Measurements from ENCODE around the gene TDRD12. TPM values are rescaled to one million over a fixed set of nuclear protein-coding genes. Genes with fewer than 3 reads are reported as not detected.

The TDRD12 gene
- 0.16 and 1.1 TPM in 2 replicates for total RNA-seq
- polyA plus RNA-seq (2012), result 0.16 TPM

GRCh38 chr19:32719611-32720059 is at the start of gene TDRD12:
Gene TDRD12, plus strand, starts transcription at chr19:32719767. Its CDS starts 306 bp downstream, at chr19:32720073.
- DNase-seq (ENCODE audit: low read depth), result no peak

DNA sequence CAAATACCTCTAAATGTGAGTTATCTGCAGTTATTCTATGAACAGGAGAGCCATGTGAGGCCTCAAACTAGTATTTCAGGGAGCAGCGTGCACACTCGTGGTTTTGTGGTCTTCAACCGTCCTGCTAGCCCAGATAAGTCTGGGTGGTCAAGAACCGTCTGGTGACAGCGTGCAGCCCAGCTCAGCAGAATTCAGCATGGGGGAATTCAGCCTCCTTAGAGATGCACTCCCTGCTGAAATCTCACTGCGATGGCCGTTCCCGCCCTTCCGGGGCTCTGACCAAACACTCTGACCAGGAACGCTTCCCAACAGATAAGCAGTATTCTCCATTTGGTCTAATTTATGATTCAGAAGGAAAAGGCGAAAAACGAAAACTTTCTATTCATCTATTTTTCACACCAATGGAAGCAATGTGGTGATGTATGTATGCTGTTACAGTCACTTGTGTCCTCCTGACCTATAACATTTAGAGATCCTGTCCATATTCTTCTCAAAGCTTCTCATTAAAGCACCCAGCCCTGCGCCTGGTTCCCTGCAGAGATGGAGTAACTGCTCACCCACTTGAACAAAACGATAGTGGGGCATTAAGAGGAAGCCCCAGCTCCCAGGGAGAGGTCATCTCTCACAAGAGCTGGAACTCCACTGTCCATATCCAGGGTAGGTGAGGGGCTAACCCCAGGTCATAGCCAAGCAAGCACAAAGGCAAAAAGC is 47.5 kb upstream of the TDRD12 start:
- DNase-seq (ENCODE audit: low read depth), result no peak

DNA sequence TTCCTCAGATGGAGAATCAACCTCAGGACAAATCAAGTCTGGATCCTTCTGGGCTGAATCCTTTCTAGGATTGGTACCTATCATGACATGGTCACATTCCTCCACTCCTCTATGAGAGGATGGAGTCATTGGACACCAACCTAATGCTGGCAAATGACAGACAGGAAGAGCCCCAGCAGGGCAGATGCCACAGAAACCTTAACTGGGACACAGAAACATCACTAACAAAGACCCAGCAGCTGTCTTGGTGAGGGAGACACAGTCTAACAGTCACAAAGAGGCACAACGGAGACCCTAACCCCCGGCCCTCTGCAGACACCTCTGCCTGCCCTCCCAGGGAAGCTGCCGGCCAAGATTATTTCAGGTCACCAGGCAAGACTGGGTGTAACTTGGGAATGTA is 46.7 kb upstream of the TDRD12 start:
- no peak for DNase-seq (ENCODE audit: low read depth)

DNA sequence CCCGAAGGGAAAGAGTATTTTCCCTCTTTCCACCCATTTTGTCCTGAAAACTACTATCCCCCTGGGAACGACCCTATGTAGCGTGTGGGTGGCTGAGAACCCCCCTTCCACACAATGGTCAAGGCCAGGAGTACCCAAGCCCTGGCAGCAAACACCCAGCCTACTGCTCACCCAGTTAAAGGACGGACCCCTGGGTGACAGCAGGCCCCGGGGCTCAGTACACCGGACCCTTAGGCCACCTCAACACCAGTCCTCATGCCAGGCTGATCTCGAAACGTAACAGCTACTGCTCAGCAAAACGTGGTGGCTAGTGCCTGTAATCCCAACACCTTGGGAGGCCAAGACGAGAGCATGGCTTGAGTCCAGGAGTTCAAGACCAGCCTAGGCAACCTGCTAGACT is 46.0 kb upstream of the TDRD12 start:
- no peak for DNase-seq (ENCODE audit: low read depth)

DNA sequence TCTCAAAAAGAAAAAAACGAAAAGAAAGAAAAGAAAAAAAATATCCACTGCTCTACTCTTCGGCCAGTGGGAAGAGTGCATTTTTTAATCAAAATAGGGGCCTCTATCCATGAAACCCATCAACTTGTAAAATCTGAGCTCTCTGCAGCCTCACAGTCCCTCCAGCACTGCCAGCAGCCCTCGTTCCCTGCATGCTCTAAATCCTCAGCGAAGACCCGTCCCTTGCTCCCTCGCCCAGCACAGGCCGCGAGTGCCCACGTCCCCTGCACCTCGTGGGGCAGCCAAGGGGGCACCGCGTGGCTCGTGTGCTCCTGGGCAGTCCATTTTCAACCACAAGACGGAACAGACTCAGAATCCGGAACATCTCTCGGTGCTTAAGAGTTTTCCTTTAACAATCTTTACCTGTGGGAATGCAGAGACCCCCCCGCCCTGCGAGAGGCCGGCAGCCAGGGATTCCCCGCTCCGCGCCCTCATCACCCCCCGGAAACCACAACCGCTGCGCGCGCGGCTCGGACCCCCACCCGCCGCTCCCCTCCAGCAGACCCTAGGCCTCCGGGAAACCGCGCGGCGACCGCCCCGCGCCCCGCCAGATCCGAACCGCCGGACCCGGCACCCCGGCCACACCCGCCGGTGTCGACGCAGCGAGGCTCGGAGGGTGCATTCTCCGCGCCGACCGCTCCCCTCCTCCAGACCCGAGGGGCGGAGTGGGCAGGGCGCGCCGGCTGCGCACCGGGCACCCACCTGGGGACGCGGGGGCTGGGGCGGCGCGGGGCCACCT is 45.2 kb upstream of the TDRD12 start:
- no peak for DNase-seq (ENCODE audit: low read depth)

DNA sequence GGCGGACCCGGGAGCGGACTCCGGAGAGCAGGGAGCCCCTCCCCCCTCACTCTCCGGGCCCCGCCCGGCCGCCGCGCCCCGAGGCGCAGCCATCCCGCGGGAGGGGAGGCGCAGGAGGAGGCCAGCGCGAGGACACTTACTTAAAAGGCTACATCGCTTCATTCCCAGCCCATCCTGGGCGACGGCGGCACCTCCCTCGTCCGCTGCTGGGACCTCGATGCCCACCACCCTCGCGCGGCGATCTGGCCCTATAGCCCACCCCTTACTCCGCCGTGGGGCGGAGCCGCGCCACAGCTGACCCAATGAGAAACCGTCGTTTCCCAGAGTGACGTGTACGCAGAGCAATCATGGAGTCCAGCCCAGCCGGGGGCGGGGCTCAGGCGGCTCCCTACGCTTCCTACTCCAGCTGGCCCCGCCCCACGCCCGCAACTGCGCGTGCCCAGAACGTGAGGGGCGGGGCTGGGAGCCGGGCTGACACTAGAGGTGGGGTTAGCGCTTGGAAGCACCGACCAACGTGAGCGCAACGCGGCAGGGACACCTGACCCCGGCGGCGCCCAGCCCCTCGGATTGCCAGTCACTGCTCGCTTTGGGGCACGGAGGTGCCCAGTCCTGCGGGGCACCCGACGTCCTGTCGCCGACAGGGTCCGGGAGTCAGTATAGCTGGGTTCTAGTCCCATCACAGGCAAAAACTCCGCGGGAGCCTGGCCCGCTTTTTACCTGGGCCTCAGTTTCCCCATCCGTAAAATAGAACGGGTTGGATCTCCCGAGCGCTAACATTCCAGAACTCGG is 44.4 kb upstream of the TDRD12 start, which contains the start of gene ANKRD27:
Gene ANKRD27 (minus strand): TSS at position 250 of the 789 bp plus-strand sequence. CDS start 16,165 bp downstream, outside the sequence.
- peak; percentile 99 for DNase-seq (ENCODE audit: low read depth)

- DNase-seq (ENCODE audit: low read depth), result peak; percentile 68
These were observed 43.8 kb upstream of the TDRD12 start, which contains the start of gene RGS9BP for GRCh38 chr19:32675720-32676185. Gene RGS9BP, plus strand, starts transcription at chr19:32675848. Its CDS starts 416 bp downstream, at chr19:32676264.

DNA sequence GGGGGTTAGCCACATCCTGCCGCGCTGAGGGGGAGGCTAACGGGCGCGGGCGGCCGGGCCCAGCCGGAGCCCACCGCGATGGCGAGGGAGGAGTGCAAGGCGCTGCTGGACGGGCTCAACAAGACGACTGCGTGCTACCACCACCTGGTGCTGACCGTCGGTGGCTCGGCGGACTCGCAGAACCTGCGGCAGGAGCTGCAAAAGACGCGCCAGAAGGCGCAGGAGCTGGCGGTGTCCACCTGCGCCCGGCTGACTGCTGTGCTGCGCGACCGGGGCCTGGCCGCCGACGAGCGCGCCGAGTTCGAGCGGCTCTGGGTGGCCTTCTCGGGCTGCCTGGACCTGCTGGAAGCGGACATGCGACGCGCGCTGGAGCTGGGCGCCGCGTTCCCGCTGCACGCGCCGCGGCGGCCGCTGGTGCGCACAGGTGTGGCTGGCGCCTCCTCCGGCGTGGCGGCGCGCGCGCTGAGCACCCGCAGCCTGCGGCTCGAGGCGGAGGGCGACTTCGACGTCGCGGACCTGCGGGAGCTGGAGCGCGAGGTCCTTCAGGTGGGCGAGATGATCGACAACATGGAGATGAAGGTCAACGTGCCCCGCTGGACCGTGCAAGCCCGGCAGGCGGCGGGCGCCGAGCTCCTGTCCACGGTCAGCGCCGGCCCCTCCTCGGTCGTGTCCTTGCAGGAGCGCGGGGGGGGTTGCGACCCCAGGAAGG is 43.2 kb upstream of the TDRD12 start:
- no peak for DNase-seq (ENCODE audit: low read depth)

- no peak for DNase-seq (ENCODE audit: low read depth)
These were observed 42.6 kb upstream of the TDRD12 start for GRCh38 chr19:32676895-32677359.

- peak; percentile 53 for DNase-seq (ENCODE audit: low read depth)
These were observed 41.9 kb upstream of the TDRD12 start for GRCh38 chr19:32677657-32678056.

GRCh38 chr19:32680986-32681385 is 38.6 kb upstream of the TDRD12 start:
- DNase-seq (ENCODE audit: low read depth), result no peak

DNA sequence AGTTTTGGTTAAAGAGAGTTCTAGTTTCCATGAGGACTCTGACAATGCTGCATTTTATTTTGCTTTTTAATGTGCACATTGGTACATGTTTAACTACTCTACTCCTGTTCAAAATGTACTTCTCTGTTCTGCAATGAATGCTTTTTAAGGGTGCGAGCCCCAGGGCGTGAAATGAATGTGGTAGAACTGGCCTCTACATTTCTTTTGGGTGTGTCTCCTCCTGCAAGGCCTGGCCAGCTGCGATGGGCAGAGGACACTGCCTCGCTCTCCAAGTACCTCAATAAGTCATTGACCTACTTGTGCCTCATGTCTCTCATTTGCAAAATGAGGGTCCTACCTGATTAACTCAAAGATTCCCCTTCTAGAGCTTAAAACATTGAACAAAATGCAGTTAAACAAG is 37.2 kb upstream of the TDRD12 start:
- no peak for DNase-seq (ENCODE audit: low read depth)

GRCh38 chr19:32686847-32687475 is 32.6 kb upstream of the TDRD12 start:
- DNase-seq (ENCODE audit: low read depth), result no peak

DNA sequence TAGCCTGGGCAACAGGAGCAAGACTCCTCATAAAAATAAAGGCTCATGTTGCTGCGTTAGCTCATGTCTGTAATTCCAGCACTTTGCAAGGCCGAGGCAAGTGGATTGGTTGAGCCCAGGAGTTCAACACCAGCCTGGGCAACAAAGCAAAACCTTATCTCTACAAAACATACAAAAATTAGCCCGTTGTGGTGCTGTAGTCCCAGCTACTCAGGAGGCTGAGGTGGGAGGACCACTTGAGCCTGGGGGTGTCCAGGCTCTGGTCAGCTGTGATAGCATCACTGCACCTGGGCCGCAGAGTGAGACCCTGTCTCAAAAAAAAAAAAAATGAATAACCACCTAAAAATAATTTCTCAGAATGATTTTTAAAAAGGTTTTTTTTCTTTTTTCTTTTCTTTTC is 31.9 kb upstream of the TDRD12 start:
- DNase-seq (ENCODE audit: low read depth), result no peak

DNA sequence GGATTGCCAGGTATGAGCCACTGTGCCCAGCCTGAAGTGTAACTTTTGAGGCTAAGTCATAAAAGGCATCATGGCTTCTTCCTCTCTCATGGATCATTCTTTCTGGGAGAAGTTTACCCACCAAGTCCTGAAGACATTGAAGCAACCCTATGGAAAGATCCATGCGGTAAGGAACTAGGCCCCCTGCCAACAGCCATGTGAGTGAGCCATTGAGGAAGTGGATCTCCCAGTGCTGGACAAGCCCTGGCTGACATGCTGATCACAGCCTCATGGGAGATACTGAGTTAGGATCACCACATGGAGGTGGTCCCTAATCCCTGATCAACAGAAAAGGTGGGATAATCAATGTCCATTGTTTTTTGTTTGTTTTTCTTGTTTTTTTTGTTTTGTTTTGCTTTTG is 31.3 kb upstream of the TDRD12 start:
- no peak for DNase-seq (ENCODE audit: low read depth)

DNA sequence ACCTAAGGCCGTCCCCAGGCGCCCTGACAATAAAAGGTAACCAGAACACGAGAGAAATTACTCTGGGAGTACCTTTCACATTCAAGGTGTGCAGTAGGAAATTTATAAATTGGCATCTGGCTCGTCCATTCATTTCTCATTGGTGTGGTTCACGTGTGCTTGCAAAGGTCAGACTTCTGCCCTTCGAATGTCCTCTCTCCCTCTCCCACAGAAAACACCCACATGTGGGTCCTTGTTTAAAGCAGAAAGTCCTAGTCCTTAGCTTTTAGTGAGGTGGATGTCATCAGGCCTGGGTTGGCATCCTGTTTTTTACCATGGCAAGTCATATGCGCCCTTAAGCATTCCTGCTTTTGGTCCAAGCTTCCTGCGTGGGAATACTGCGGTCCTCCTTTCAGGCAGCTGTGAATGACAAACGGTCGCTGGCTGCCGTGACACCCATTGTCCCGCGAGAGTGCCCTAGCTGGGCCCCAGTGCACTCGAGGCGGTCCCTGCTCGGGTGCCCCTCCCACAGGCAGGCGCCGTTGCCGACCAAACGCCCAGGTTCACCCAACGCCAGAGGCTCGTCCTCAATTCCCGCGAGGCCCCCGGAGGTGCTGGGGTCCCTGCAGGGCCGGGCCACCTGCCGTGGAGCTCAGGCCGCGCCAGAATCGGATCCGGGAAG is 28.1 kb upstream of the TDRD12 start, which contains the start of gene NUDT19:
Gene NUDT19 (plus strand): TSS at position 531 of the 661 bp plus-strand sequence. CDS start 140 bp downstream, outside the sequence.
- peak; percentile 95 for DNase-seq (ENCODE audit: low read depth)

- DNase-seq (ENCODE audit: low read depth), result peak; percentile 81
These were observed 27.4 kb upstream of the TDRD12 start for GRCh38 chr19:32691952-32692726.

- no peak for DNase-seq (ENCODE audit: low read depth)
These were observed 26.9 kb upstream of the TDRD12 start for GRCh38 chr19:32692727-32693061.

Measured in myocyte (in vitro differentiated cells).